GM19455 (cell line): ENCODE data around the gene IFNLR1.

ENCODE experiments used
- ATAC-seq: cut with Tn5 transposase; IDR thresholded peaks from one replicate; pipeline ENCODE4 v1.9.1; 2021; ENCODE audit not compliant: unreplicated experiment

The IFNLR1 gene

GRCh38 chr1:24206083-24206464, 19.0 kb upstream of the IFNLR1 start:
- ATAC-seq: no peak

GRCh38 chr1:24205345-24206082, 18.4 kb upstream of the IFNLR1 start:
- no peak for ATAC-seq

GRCh38 chr1:24204116-24204515, 17.0 kb upstream of the IFNLR1 start:
- no peak for ATAC-seq

- ATAC-seq: peak; percentile 49
These were observed 16.3 kb upstream of the IFNLR1 start for GRCh38 chr1:24203404-24203803.

- no peak for ATAC-seq
These were observed 15.9 kb upstream of the IFNLR1 start for GRCh38 chr1:24202987-24203386.

DNA sequence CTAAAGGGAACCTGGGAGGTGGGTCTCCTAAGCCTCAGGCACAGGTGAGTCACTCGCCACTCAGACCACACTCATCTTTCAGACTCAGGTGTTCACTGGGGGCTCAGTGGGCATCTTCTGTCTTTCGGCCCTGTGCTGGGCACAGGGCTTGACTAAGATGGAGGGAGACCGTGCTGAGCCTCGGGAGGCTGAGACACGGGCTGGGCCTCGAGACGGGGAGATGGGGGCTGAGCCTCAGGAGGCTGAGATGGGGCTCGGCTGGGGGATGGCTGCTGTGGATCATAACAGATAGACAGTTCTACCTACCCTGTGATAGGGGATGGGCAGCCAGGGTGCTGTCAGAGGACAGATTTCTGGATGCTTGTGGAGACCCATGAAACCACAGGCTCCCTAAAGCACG, 15.5 kb upstream of the IFNLR1 start:
- no peak for ATAC-seq

DNA sequence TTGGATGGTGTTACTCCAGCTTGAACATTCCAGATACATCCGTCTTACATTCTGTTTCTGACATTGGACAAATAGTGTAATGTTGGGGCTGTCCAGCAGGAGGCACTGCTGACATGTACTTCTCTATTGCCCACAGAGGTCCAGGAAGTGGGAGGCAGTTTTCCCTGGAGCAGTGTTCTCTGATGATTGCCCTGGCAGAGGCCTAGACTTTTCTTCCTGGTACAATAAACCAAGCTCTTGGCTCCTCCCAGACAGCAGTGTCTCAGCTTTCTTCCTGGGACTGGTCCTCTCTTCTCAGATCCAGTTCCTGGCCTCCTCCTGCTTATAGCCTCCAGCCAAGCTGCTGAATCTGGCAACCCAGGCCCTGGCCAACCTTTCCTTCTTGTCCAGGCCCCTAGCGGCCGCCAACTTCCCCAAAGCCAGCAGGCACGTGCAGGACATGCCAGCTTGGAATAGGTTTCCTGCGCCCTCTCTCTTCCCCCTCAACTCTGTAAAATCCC, 14.9 kb upstream of the IFNLR1 start:
- ATAC-seq: no peak

DNA sequence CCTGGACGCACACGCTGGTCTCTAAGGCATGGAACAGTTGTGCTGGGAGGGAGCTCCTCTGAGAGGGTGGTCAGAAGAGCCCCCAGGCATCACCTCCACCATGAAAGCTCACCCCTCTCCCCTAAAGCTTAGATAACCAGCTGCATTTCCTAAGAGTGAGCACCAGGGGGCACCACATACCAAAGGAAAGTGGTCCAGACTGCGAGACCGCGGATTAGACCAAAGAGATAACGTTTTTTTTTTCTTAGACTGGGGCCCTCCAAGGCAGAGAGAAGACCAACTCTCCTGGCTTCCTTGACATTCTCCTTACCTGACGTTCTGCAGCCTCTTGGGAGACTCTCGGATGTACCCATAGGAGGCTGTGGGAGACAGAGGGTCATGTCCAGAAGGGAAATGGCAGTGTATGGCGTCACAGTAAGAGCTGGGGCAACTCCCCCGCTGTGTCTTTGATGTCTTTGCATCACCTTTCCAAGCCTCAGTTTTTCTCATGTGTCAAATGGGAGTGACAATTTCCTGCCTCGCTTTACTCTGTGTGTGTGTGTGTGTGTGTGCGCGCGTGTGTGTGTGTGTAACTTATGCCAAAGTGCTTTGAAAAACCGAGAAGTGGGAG, 12.3 kb upstream of the IFNLR1 start:
- no peak for ATAC-seq

DNA sequence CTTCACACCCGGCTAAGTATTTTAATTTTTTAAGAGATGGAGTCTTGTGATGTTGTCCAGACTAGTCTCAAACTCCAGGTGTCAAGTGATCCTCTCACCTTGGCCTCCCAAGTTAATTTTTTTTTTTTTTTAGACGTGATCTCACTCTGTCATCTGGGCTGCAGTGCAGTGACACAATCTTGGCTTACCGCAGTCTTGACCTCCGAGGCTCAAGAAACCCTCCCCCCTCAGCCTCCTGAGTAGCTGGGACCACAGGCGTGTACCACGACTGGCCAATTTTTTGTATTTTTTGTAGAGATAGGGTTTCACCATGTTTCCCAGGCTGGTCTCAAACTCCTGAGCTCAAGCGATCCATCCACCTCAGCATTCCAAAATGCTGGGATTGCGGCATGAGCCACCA, 11.7 kb upstream of the IFNLR1 start:
- no peak for ATAC-seq

- ATAC-seq: no peak
These were observed 8.8 kb upstream of the IFNLR1 start for GRCh38 chr1:24195874-24196273.

GRCh38 chr1:24195136-24195535, 8.0 kb upstream of the IFNLR1 start:
- no peak for ATAC-seq

DNA sequence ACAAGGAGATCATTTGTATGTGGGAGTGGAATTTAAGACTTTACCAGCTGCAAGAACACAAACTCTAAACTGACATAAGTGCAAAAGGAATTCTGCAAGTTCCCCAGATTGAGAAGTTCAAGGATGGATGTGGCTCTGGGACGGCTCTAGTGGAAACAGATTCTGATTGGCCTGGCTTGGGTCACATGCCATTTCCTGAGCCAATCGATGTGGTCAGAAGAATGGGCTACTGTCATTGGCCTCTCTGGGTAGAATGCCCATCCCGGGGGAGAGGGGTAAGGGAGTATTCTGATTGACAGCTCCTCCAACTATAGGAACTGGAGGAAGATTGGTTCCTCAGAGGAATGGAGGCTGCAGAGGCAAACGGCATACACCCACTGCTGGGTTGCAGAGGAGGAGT, 6.0 kb upstream of the IFNLR1 start:
- no peak for ATAC-seq

DNA sequence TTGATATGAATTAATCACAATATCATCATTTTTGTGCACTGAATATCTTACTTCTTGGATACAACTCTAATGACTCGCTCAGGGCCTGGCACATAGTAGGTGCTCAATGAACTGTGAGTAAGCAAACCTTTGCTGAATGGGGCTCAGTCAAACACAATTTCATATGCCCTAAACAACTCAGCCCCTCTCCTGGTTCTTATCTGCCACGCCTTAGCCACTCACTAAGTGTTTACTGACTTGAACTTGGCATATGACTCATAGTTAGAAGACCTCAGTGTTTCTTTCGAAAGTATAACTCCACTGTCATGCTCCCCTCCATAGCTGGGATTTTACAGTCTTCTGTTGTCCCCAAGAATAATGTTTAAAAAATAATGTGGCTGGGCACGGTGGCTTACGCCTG, 4.8 kb upstream of the IFNLR1 start:
- ATAC-seq: no peak

- ATAC-seq: no peak
These were observed 3.9 kb upstream of the IFNLR1 start for GRCh38 chr1:24190983-24191461.

DNA sequence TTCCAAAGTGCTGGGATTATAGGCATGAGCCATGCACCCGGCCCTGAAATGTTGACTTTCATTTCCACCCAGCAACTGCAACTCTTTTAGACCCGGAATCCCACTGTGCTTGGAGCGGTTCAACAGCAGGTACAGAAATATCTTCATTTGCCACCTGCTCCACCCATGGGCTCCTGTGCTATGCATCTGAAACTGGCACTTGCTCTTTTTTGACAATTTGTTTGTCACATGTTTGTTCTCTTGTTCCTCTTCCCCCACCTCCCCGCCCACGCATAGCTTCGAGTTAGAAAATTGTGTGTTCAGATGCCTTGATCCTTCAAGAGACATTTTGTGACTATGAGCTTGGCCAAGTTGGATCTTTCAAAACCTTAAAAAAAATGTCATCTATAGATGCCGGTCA, 2.4 kb upstream of the IFNLR1 start:
- ATAC-seq: no peak

DNA sequence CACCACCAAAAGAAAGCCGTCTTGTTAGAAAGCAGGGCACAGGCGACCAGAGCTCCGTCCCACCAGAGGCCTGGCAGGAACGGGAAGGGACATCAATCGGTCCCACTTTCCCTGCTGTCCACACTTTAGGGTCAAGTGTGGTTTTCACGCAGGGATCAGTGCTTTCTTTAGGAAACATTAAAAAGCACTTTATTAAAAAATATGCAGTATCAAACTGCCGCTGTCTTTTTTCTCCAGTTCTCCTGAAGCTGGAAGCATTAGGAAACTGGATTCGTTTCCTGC, 437 bp downstream of the IFNLR1 start:
- ATAC-seq: no peak

- ATAC-seq: no peak
These were observed 918 bp downstream of the IFNLR1 start for GRCh38 chr1:24186031-24186710.

DNA sequence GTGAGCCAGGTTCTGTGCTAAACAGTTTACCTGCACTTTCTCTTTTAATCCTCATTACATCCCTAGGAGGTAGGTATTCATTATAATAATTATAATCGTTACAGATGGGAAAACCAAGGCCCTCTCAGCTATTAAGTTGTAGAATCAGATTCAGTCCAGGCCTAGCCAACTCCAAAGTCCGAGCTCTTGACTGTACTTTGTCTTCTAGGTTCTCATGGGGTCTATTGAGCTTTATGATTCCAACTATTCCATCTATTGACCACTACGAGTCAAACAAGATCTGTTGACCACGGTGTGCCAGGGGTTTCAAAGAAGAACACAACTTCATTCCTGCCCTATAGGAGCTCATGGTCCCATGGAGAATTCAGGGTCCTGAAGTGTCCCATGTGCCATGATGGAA, 2.0 kb downstream of the IFNLR1 start:
- ATAC-seq: no peak

DNA sequence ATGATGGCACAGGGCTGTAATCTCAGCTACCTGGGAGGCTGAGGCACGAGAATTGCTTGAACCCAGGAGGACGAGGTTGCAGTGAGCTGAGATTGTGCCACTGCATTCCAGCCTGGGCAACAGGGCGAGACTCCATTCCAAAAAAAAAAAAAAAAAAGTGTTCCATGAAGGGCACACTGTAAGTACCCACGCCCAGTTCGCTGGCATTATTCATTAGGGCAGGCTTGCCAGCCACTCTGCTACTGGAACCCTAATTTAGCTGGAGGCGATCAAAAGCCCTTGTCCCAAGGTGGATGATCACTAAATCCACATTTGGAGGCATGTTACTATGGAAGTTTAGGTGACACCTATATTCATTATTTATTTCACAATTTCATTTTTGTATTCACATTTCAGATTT, 5.0 kb downstream of the IFNLR1 start:
- ATAC-seq: no peak

DNA sequence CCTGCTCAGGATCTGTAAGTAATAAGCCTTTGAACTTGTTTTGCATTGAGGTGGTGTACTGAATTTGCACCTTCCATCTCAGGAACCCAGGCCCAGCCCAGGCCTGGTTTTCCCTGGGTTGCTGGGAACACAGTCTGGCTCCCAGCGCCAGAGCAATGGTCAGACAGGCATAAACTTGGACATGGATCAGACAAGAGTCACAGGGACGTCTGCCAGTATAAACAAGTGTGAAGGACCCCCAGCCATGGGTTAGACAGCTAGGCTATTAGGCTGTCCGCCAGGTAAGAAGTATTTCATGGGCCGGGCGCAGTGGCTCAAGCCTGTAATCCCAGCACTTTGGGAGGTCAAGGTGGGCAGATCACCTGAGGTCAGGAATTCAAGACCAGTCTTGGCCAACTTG, 5.5 kb downstream of the IFNLR1 start:
- no peak for ATAC-seq

- ATAC-seq: no peak
These were observed 6.4 kb downstream of the IFNLR1 start for GRCh38 chr1:24180676-24181075.

DNA sequence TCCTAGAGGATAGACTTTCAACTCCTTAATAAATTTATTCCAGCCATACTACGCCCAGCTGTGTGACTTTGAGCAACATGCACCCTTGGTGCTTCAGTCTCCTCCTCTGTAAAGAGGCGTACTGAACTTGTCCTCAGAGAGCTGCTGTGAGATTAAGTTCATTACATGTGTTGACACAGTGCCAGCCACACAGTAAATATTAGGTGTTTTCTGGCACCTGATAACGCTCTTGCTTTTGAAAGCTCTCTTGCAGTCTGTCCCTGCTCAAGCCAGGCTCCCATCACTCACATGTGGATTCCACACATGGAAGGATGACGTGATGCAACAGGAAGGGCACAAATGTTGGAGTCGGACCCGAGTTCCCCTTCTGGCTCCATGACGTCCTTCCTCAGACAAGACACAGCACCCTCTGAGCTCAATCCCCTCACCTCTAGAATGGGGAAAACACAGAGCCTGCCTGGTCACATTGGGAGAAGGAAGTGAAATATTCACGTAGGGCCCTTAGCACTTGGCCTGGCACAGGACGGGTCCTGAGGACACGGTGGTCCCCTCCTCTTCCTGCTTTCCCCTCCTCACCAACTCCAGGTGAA, 7.7 kb downstream of the IFNLR1 start:
- ATAC-seq: no peak
